LNCaP clone FGC (cell line): ENCODE measurements around the gene RHBDD3.

Source experiments
- DNase-seq: peaks from one replicate; pipeline ENCODE4 v3.0.0-alpha.2; 2011; ENCODE audit warnings: low read depth
- H3K4me3 ChIP-seq: 2 replicates; pipeline ENCODE4 v1.5.1; 2011; ENCODE audit warnings: mild to moderate bottlenecking, low read depth, low read length, control low read depth
- CTCF ChIP-seq: IDR thresholded peaks from 2 replicates; pipeline ENCODE4 v1.5.1; 2012; ENCODE audit warnings: mild to moderate bottlenecking; ENCODE audit not compliant: control insufficient read depth, insufficient read depth; ENCODE audit errors: extremely low read depth

RHBDD3 gene

DNA sequence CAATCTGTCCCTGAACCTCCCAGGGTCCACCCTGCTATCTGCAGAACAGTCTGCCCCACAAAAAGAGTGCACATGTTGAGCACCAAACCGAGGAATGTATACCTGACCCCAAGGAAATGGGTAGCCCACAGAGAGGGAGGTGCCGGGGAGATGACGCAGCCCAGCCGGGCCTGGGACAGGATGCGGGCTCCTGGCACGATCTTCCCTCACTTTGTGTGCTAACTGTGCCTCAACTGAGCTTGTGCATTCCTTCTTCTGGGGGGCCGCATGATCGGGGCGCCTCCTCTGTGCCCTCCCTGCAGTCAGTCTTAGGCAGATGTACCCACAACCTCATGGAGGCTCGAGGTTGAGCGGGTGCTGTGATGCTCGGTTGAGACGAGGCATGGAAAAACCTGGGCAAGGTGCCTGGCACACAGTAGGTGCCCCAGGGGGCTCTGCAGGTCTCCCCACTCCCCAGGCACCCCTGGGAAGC, 41.0 kb upstream of the RHBDD3 start:
- no peak for TF ChIP-seq CTCF
- H3K4me3 ChIP-seq, result no peak overlapping the region
- no peak for DNase-seq

- DNase-seq, result no peak
- peak overlapping the region; percentile 73; the same call in 1 of the 2 replicates for H3K4me3 ChIP-seq
- no peak for TF ChIP-seq CTCF
These were observed 40.5 kb upstream of the RHBDD3 start for GRCh38 chr22:29308148-29308790.

GRCh38 chr22:29307596-29308147, 39.9 kb upstream of the RHBDD3 start:
- H3K4me3 ChIP-seq, result peak overlapping the region; percentile 73
- TF ChIP-seq CTCF, result no peak
- DNase-seq, result no peak

DNA sequence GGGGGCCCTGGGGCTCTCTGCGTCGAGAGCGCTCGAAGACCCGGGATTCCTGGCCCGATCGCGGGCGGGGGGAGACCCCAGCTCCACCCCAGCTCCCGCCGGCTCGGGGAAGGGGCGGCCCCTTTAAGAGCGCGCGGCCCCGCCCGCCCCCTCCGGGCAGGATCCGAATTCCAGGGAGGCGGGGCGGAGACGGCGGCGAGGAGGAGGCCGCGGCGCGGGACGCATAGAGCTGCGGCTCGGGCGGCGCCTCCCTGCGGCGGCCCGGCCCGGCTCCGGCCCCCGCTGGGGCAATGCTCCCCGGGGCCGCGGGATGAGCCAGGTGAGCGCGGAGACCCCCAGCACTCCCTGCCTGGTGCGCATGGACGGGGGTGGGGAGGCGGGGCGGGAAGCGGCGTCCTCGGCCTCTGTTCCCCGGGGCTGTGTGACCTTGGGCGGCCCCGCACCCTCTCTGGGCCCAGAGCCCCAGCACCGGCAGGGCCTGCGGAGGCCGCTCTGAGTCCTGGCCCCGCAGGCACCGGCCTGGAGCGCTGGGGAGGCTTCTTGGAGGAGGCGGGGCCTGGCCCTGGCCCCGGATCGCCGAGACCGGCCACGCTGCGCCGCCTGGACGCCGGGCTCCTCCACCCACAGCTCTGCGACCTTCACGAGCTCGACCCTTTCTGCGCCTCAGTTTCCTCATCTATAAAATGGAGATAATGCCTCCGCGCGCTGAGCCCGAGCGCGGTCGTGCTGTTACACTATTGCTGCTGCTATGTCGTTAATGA, 39.2 kb upstream of the RHBDD3 start:
- DNase-seq, result no peak
- TF ChIP-seq CTCF, result peak; percentile 14; the same call in 1 of the 2 replicates
- H3K4me3 ChIP-seq, result peak overlapping the region; percentile 73

DNA sequence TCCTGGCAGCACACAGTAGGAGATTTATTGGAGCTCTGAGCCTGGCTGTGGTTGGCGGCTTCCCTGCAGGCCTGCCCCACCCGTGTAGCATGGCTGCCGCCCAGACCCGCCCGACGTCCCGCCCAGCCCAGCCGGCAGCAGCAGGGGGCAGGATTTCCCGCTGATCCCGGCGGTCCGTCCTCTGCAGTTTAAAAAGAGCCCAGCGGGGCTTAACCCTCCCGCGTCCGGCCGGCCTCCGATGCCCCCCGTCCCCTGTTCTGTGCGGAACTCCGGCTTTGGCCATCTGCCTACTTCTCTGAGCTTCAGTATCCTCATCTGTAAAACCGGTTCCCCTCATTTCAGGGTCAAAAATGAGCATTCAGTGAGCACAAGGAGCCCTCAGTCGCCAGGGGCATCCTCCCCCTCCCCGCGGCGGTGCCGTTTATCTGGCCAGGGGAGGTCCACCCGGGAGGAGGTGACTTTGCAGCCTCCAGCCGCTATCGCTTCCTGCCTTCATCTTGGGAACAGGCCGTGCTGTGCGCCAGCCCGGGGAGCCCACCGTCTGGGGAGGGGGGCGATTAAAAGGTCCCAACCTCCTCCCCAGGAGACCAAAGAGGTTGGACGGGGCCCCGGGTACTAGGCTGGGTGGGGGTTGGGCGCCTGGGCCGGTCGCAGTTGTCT, 38.5 kb upstream of the RHBDD3 start, which contains the start of gene GAS2L1:
GAS2L1 (plus strand) TSS at position 476 of the 660 bp plus-strand sequence. CDS start 1,456 bp downstream, outside the sequence.
- H3K4me3 ChIP-seq, result peak within 1 kb of the TSS; percentile 73
- DNase-seq, result no peak
- TF ChIP-seq CTCF, result peak; percentile 60

DNA sequence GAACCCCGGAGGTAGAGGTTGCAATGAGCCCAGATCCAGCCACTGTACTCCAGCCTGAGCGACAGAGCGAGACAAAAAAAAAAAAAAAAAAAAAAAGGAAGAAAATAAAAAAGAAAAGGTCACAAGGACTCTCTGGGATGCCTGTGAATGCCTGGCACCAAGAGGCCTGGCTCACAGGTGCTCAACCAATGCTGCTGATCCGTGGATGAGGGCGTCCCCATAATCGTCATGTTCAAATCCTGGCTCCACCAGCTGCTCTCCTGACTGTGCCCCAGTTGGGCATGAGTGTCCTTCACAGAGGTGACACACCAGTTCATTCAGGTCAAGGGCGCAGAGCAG, 38.0 kb upstream of the RHBDD3 start:
- no peak overlapping the region for H3K4me3 ChIP-seq
- no peak for DNase-seq
- TF ChIP-seq CTCF, result no peak
